PFSK-1 (cell line): ENCODE data around the gene ARSA.

Source experiments
- FOXP2 ChIP-seq: optimal IDR thresholded peaks from 2 replicates; pipeline ENCODE3; 2011; ENCODE audit warnings: borderline replicate concordance, control low read depth, inconsistent platforms; ENCODE audit not compliant: insufficient read depth; ENCODE audit errors: extremely low read length, extremely low read depth
- POLR2AphosphoS5 ChIP-seq: IDR thresholded peaks from 2 replicates; pipeline ENCODE4 v1.6.1; 2012; ENCODE audit warnings: low read depth, mild to moderate bottlenecking, control low read depth, low read length, moderate library complexity
- REST ChIP-seq, 2 experiments: IDR thresholded peaks; 2 replicates each; pipeline versions ENCODE4 v1.6.1 to v1.8.0; 2011 to 2012; ENCODE audit warnings: low read depth in 2 of 2, low read length in 2 of 2, control low read depth in 1 of 2, inconsistent platforms in 1 of 2, mild to moderate bottlenecking in 1 of 2, moderate library complexity in 1 of 2; ENCODE audit not compliant: insufficient read depth in 1 of 2
- TAF1 ChIP-seq: IDR thresholded peaks from 2 replicates; pipeline ENCODE4 v1.6.1; 2012; ENCODE audit warnings: low read length, control low read depth, borderline replicate concordance; ENCODE audit not compliant: insufficient read depth

GRCh38 chr22:50630376-50630775 lies 2.4 kb upstream of the ARSA start:
- TF ChIP-seq REST (IDR thresholded peaks at IDR 0.05; ENCODE audit: insufficient read depth in 1 of 2, low read depth in 2 of 2, low read length in 2 of 2) (no peak), POLR2AphosphoS5 (no peak), FOXP2 (no peak), TAF1 (no peak)
